GM12891 (cell line): ENCODE results near the gene ADGRG1.
"Not testable (repeated sequence)": the region's sequence is repeated elsewhere in the genome, so short reads cannot be mapped to it uniquely, and the experiment has no call there.

Experiments
- PAX5 ChIP-seq: IDR thresholded peaks from 2 replicates; pipeline ENCODE4 v1.6.1; 2011; ENCODE audit warnings: low read length, moderate library complexity, mild to moderate bottlenecking; ENCODE audit not compliant: insufficient read depth, severe bottlenecking
- POLR2A ChIP-seq: IDR thresholded peaks from 2 replicates; pipeline ENCODE4 v1.6.1; 2011; ENCODE audit warnings: low read depth, low read length, control low read depth
- POLR2AphosphoS5 ChIP-seq: IDR thresholded peaks from 2 replicates; pipeline ENCODE4 v1.6.1; 2011; ENCODE audit warnings: low read depth, low read length, control low read depth
- POU2F2 ChIP-seq: IDR thresholded peaks from 2 replicates; pipeline ENCODE4 v1.6.1; 2011; ENCODE audit warnings: low read depth, mild to moderate bottlenecking, control low read depth, low read length, moderate library complexity
- SPI1 ChIP-seq: IDR thresholded peaks from 2 replicates; pipeline ENCODE4 v1.6.1; 2011; ENCODE audit warnings: low read depth, low read length, control low read depth
- TAF1 ChIP-seq: IDR thresholded peaks from 2 replicates; pipeline ENCODE4 v1.6.1; 2011; ENCODE audit warnings: low read depth, low read length, control low read depth

GRCh38 chr16:57671451-57671850, 43.0 kb downstream of the ADGRG1 start:
- TF ChIP-seq POLR2A, TAF1, POU2F2, POLR2AphosphoS5, SPI1, PAX5: not testable (repeated sequence)
